Stimulated activated CD8-positive, alpha-beta memory T cell treated with anti-CD3 and anti-CD28 coated beads, Interleukin-7, amount 100 ng/mL, for 48 hours (primary cell): ENCODE measurements around the gene METTL5.
A peak's percentile ranks its signal among the peaks of the same experiment; 100 is the strongest.
"Not testable (repeated sequence)": the region's sequence is repeated elsewhere in the genome, so short reads cannot be mapped to it uniquely, and the experiment has no call there.

ENCODE experiments used
- DNase-seq, 2 donors: peaks; one replicate each; pipeline ENCODE4 v3.0.0-alpha.2; 2020; ENCODE audit warnings: low read depth in 1 of 2; ENCODE audit errors: extremely low read depth in 1 of 2

METTL5 gene

DNA sequence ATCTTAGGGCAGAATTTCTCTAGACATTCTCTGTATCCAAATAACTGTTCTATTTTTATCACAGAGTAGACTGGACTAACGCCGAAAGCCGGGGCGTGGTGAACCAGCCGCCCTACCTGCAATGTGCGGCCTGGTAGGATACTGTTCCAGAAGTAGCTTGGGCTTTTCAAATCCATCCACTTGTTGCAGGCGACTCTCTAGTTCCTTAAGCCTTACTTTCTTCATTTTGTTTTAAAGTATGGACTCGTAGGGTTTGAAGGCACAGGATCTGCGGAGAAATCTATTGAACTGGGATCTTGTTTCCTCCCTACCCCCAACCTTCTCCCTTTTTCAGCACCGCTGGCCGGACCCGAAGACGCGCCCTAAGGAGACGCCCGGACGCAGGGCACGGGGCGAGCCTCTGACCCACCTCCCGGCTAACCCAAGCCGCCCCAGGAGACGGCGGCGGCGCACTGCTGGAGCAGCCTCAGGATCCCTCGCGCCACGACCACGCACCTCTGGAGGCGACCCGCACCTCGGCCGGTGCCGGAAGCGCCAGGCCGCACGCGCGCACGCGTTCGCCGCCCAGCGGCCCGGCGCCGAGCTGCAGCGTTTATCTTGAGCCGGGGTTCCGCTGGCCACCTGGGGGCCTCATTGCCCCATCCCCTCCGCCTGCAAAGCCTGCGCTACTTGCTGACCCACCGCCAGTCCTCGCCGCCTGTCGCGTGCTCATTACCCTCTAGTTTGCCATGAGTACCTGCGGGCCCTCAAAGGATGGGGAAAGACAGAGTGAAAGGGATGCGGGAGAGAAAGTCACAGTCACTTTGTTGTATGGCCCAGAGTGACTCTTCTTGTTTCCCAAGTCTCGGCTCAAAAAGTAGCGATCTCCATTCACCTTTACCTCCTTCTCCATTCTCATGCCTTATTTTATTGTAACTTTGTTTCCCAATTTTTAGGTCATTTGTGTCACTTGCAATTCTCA is at the start of gene METTL5:
Gene METTL5, minus strand, starts transcription at position 533 of the 961 bp plus-strand sequence. Its CDS starts 308 bp downstream, at position 225.
- DNase-seq, result peak; percentile 60 to 73

DNA sequence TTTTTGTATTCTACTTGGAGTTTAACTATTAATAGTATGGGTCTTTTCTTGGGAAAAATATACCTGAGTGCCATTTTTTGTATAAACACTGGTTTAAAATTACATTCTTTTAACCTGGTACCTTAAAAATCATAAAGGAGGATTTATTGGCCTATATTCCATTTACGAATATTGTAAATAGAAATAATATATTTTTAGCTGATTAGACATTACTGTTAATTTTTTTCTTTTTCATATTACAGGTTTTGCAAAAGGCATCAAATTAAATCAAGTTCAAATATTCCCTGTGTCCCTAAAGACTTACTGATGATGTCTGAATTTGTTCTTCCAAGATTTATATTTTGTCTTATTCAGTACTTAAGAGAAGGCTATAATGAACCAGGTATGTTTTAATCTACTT is 47.3 kb upstream of the METTL5 start:
- DNase-seq, result no peak

DNA sequence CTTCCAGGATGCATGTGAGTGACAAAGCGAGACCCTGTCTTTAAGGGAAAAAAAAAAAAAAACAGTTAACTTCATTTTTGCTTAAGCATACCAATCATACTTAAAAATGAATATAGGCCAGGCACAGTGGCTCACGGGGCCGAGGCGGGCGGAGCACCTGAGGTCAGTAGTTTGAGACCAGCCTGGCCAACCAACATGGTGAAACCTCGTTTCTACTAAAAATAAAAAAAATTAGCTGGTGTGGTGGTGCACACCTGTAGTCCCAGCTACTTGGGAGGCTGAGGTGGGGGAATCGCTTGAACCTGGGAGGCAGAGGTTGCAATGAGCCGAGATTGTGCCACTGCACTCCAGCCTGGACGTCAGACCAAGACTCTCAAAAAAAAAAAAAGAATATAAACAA is 46.7 kb upstream of the METTL5 start:
- DNase-seq, result not testable (repeated sequence)

DNA sequence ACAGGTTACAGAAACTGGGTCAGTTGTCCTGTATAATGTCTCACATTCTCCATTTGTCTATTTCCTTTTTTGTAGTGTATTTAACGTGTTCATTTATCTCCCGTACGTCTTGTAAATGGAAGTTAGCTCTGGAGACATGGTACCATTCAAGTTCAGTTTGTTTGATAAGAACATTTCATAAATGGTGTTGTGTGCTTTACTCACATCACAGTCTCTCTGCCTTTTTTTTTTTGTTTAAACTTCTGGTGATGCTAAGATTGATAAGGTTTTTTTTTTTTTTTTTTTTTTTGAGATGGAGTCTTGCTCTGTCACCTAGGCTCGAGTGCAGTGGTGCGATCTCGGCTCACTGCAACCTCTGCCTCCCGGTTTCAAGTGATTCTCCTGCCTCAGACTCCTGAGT is 44.2 kb upstream of the METTL5 start:
- DNase-seq, result no peak

DNA sequence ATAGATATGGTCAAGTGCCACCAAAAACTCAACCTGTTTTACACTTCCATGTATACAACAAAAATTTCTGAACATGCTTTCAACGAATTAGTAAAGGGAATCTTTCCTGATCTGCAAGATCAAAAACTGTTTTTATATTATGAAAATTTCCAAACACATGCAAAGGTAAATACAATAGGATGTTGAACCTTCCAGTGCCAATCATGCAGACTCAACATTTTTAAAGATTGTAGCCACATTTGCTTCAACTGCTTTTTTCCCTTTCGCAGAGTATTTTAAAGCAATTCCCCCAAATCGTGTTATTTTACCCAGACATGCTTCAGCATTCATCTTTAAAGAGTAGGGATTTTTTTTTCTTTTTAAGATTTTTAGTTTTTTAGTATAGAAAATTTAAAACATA is 42.9 kb upstream of the METTL5 start:
- DNase-seq, result no peak

DNA sequence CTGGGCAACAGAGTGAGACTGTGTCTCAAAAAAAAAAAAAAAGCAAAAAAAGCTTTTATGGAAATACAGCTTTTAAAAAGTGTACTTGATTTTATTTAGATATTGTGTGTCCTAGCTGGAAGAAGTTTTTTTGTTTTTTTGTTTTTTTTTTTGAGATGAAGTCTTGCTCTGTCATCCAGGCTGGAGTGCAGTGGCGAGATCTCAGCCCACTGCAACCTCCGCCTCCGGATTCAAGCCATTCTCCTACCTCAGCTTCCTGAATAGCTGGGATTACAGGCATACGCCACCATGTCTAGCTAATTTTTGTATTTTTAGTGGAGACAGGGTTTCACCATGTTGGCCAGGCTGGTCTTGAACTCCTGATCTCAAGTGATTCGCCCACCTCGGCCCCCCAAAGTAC is 41.5 kb upstream of the METTL5 start:
- not testable (repeated sequence) for DNase-seq

DNA sequence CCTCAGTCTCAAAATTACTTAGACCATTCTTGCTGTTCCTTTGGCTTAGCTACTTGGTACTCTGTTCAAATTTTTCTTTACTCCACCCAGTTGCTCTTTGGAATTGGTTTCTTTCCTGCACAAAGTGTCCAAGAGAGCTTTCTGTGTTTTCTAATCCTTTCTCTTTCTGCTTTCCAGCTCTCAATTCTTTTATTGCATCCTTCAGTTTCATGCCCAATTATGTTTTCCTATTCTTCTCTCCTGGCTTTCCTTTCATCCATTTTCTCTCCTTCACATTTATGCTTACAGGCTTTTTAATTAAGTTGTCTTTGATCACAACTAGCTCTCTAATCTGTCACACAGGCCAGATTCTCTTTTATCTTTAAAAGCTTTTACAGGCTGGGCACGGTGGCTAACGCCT is 40.8 kb upstream of the METTL5 start:
- no peak for DNase-seq

DNA sequence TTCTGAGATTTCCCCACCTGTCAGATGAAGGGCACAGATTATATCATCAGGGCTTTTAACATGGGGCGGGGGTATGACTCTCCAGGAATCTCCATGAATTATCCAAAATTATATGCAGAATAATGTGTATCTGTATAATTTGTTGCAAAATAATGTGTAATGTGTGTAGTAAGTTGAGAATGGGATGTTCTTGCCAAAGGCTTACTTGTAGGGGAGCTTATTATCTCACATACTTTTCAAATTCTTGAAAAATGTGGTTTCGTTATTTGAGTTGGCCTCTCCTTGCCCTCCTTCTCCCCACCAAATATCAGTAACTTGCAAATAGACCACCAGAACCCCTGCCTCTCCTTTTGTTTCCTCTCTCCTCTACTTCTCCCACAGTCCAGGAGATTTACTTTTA is 38.1 kb upstream of the METTL5 start:
- no peak for DNase-seq

DNA sequence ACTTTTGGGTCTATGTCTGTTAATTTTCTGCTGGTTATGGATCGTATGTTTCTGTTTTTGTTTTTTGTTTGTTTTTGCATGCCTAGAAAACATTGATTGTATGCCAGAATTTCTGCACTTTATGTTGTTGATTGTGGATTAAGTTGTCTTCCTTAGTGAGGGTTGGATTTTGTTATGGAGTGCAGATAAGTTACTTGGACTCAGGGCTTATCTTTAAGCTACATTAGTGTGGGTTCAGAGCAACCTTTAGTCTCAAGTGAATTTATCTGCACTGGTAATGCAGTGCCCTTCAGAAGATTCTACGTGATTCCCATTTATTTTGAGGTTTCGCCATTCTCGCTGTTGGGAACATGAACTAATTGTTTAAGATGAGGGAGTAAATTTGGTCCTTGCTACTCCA is 35.4 kb upstream of the METTL5 start:
- no peak for DNase-seq

DNA sequence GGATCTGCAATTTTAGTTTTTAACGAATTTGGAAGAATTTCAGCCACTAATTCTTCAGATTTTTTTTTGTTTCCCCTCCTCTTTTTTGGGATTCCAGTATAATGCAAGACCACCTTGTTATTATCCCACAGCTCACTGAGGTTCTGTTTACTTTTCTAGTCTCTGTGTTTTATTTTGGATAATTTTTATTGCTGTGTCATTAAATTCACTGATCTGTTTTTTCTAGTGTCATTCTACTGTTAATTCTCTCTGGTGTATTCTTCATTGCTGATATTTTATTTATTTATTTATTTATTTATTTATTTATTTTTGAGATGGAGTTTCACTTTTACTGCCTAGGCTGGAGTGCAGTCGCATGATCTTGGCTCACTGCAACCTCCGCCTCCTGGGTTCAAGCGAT is 34.7 kb upstream of the METTL5 start:
- DNase-seq, result no peak

DNA sequence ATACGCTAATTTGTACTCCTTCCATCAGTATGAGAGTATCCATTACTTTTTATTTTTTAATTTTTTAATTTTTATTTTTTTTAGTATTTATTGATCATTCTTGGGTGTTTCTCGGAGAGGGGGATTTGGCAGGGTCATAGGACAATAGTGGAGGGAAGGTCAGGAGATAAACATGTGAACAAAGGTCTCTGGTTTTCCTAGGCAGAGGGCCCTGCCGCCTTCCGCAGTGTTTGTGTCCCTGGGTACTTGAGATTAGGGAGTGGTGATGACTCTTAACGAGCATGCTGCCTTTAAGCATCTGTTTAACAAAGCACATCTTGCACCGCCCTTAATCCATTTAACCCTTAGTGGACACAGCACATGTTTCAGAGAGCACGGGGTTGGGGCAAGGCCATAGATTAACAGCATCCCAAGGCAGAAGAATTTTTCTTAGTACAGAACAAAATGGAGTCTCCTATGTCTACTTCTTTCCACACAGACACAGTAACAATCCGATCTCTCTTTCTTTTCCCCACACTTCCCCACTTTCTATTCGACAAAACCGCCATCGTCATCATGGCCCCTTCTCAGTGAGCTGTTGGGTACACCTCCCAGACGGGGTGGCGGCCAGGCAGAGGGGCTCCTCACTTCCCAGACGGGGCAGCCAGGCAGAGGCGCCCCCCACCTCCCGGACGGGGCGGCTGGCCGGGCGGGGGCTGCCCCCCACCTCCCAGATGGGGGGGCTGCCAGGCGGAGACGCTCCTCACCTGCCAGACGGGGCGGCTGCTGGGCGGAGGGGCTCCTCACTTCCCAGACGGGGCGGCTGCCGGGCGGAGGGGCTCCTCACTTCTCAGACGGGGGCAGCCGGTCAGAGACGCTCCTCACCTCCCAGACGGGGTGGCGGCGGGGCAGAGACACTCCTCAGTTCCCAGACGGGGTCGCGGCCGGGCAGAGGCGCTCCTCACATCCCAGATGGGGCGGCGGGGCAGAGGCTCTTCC is 30.9 kb upstream of the METTL5 start:
- DNase-seq, result not testable (repeated sequence)

DNA sequence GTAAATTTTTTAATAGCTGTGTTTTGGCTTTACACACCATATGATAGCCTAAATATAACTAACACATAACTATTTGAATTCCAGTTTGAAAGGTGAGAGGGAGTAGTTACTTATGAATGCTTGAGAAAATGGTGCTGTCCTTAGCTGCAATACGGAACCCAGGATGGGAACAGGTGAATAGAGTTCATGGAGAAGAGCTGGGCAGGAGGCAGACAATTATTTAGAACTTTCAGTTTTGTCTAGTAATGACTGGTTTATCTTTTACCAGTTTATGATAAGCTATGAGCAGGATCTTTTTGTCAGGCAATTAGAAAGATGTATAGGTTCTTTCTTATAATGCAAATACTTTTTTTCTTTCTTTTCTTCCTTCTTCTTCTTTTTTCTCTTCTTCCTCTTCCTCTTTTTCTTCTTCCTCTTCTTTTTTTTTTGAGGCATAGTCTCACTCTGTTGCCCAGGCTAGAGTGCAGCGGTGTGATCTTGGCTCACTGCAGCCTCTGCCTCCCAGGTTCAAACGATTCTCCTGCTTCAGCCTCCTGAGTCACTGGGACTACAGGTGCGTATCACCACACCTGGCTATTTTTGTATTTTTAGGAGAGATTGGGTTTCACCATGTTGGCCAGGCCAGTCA is 28.4 kb upstream of the METTL5 start:
- DNase-seq, result no peak

DNA sequence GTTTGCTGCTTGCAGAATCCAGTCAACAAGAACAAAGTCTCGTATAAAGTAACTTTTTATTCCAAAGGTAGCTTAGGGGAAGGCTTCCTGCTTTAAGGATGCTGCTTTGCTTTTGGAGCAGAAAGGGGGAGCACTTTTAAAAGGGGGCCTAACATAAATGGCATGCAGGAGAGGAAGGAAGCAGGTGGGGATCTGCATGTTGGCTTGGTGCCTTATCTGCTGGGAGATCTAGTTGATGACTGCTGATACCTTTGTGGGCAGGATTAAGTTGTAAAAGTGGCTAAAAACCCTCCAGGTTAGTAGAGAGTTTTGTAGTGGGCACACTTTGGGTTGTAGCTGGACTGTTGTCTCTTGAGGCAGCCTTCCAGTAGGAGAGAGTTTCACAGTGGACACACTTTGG is 25.0 kb upstream of the METTL5 start:
- no peak for DNase-seq

DNA sequence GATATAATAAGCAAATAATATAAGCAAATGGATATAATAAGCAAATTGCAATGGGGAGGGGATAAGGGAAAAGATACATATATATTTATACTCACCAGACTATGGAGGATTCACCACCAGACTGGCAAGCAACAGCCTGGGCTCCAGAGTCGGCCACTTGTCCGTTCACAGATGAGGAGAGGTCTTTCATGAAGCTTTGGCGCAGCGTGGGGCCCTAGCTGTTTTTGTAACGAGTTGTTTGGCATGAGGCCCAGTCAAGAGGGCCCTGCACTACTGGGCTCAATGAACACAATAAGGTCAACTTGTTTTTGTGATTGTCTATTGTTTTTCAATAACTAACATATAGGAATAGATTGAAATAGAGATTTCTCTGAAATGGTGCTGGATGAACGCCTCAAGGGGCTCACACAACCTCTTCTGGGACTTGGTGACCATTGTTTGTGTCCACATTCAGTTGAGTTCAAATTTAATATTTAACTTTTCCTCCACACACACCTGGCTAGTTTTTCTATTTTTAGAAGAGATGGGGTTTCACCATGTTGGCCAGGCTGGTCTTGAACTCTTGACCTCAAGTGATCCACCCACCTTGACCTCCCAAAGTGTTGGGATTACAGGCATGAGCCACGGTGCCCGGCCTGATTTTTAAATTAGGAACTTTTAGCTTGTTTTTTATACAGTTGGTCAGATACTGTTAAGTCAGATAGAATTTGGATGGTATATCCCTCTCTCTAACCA is 24.4 kb upstream of the METTL5 start:
- DNase-seq, result not testable (repeated sequence)

DNA sequence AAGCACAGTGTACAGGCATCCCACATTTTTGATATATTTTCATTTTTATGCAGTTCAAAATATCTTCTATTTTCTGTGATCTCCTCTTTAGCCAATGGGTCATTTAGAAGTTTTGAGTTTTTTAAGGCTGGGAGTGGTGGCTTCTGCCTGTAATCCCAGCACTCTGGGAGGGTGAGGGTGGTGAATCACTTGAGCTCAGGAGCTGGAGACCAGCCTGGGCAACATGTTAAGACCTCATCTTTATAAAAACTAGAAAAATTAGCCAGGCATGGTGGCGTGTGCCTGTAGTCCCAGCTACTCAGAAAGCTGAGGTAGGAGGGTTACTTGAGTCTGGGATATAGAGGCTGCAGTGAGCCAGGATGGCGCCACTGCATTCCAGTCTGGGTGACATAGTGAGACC is 20.3 kb upstream of the METTL5 start:
- DNase-seq, result no peak

DNA sequence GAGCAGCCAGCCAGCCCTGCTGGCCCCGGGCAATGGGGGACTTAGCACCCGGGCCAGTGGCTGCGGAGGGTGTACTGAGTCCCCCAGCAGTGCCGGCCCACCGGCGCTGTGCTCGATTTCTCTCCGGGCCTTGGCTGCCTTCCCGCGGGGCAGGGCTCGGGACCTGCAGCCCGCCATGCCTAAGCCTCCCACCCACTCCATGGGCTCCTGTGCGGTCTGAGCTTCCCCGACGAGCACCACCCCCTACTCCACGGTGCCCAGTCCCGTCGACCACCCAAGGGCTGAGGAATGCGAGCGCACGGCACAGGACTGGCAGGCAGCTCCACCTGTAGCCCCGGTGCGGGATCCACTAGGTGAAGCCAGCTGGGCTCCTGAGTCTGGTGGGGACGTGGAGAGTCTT is 16.9 kb upstream of the METTL5 start:
- DNase-seq, result not testable (repeated sequence)

DNA sequence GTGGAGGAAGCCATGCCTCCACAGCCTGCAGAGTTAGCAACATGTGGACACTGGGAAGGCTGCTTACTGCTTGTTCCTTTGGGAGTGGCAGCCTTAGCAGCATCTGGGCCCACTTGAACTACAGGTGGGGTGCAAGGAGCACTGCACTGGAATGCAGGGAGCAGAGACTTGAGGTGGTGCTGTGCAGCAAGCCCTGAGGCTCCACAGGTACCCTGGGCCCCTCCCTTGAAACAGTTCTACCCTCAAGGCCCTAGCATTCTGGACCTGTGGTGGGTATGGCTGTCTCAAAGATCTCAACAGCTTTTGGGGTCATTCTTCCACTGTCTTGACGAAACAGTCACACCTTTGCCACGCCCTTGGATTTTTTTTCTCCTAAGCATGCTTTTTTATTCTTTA is 16.0 kb upstream of the METTL5 start:
- DNase-seq, result no peak

DNA sequence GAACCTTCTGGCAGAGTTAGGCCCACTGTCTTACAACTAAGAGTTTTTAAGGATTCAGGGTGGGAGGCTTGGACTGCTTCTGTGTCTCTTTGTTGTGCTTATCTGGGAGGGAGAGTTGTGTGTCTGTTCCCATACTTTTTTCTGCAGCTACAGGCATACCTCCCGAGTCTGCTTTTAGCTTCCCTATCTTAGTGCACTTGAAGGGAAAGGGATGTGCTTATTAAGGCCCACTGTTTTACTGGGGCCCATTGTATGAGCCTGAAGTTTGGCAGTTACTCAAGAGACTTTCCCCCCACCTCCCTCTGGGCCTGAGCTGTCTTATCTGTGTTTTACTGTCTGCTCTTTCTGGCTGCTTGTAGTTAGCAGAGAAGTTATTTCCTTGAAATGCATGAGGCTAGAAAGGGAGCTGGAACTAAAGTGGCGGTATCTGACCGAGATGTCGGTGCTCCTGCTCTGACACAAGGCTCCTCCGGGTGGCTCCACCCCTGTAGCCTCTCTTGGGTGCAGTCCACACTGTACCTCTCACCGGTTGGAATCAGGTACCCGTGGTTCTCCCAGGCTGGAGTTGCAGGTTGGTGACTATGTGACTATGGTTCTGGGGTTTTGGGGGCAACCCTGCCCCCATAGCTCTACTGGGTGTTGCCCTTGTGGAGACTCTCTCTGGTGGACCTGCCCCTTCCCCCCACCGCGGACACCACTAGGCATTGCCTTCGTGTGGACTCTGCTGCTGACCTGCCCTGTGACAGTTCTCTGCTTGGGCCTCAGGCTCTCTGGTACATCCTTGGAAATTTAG is 15.4 kb upstream of the METTL5 start:
- DNase-seq, result no peak

DNA sequence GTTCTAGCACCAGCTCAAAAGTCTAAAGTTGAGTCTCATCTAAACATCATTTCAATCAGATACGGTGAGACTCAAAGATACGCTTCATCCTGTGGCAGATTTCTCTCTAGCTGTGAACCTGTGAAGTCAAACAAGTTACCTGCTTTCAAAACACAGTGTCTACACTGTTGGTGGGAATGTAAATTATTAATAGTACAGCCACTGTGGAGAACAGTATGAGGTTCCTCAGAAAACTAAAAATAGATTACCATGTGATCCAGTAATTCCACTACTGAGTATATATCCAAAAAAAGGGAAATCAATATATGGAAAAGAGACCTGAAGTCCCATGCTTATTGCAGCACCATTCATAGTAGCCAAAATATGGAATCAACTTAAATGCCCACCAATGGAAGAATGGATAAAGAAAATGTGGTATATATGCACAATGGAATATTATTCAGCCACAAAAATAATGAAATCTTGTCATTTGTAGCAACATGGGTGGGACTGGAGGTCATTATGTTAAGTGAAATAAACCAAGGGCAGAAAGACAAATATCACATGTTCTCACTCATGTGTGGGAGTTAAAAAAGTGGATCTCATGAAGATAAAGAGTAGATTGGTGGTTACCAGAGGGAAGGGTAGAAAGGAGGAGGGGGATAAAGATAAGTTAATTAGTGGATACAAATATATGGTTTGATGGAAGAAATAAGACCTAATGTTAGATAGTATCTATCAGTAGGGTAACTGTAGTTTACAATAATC is 14.2 kb upstream of the METTL5 start:
- no peak for DNase-seq
